GM19463 (cell line): ENCODE data around the gene ELOVL7.
"Not testable (repeated sequence)": the region's sequence is repeated elsewhere in the genome, so short reads cannot be mapped to it uniquely, and the experiment has no call there.

ENCODE experiments used
- ATAC-seq: cut with Tn5 transposase; IDR thresholded peaks from one replicate; pipeline ENCODE4 v1.9.1; 2021; ENCODE audit warnings: mild to moderate bottlenecking, moderate library complexity; ENCODE audit not compliant: unreplicated experiment

Gene ELOVL7

GRCh38 chr5:60797482-60798153 lies 46.5 kb downstream of the ELOVL7 start:
- no peak for ATAC-seq

DNA sequence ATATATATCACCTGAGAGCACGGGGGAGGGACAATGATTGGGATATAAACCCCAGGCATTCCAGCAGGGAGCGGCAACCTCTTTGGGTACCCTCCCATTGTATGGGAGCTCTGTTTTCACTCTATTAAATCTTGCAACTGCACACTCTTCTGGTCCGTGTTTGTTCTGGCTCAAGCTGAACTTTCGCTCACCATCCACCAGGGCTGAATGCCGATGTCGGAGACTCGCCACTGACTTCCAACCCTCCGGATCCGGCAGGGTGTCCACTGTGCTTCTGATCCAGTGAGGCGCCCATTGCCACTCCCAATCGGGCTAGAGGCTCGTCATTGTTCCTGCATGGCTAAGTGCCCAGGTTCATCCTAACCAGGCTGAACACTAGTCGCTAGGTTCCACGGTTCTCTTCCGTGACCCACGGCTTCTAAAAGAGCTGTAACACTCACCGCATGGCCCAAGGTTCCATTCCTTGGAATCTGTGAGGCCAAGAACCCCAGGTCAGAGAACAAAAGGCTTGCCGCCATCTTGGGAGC lies 48.6 kb downstream of the ELOVL7 start:
- ATAC-seq: not testable (repeated sequence)

GRCh38 chr5:60794691-60795090 lies 49.4 kb downstream of the ELOVL7 start:
- ATAC-seq: no peak

- ATAC-seq: no peak
Observed at GRCh38 chr5:60792438-60792837, 51.6 kb downstream of the ELOVL7 start.

DNA sequence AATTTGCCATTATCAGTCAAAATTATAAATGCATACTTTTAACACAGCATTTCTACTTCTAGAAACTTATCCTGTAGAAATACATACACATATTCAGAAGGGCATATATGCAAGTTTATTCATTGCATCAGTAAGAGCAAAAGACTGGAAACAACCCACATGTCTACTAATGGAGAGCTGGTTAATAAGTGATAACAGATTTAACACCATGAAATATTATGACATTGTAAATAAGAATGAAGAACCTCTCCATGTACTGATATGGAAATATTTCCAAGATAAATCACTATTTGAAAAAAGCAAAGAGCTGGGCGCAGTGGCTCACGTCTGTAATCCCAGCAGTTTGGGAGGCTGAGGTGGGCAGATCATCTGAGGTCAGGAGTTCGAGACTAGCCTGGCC lies 54.5 kb downstream of the ELOVL7 start:
- ATAC-seq: no peak

DNA sequence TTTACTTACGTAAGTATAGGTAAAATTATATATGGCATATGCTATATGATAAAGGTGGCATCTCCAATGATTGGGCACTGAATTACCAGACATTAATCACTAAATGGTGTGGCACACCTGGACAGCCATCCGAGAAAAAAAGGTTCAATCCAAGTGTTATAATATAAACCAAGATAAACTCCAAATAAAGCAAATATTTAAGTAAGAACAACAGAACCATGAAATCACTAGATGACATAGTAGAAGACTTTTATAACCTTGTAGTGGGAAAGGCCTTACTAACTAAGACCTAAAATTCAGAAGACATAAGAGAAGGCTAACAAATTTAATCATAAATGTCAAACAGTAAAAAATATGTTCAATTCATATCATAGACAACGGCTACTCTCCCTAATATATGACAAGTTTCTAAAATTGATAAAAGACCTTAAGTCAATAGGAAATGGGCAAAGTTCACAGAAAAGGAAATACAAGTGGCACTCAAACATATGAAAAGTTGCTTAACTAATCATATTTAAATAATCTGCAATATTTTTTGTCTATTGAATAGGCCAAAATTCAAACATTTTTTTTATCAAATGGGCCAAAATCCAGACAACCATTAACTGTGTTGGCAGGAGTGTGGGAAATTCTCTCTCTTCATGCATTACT lies 55.1 kb downstream of the ELOVL7 start:
- no peak for ATAC-seq

GRCh38 chr5:60779466-60779865 lies 64.6 kb downstream of the ELOVL7 start:
- ATAC-seq: no peak

- ATAC-seq: no peak
Observed at GRCh38 chr5:60776343-60776742, 67.7 kb downstream of the ELOVL7 start.

DNA sequence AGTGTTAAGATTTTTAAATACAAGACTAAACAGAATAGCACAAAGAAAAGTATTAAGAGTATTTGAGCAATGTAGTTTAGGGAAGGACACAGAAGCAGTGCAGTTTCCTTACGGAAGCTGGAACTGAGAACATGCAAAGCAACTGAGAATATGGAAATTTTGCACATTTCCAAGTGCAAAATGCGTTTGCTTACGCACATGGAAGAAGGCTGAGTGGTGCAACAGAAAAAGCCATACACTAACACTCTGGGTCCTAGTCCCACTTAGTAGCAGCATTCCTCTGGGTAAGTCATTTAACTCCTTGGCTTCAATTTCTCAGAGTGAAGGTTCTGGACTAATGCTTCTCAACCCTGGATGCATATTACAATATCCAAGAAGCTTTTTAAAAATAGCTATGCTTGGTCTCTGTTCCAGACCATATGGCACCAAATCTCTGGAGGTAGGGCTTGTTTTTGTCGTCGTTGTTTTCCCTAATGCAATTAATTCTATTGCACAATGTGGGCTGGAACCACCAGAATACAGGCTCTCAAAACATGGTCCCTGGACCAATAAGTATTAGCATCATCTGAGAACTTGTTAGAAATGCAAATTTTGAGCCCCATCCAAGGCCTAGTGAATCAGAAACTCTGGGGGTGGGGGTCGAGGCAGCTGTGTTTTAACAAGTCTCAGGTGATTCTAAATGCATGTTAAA lies 78.9 kb downstream of the ELOVL7 start:
- ATAC-seq: no peak

DNA sequence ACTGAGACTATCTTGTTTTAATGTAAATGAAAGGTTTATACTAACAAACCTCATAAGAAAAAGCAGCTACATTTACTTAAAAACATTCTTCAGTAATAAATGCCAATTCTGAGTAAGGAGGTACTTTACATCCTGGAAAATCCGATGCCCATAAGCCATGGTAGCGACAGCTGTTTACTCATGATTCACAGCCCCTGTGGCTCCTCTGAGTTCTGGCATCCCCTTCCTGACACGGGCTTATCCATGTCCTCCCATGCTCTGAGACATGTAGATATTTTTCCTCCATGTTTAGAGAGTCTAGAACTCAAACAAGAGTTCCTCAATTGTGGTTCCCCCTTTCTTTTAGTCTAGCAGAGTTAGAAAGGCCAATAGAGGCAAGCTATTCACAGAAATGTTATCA lies 81.0 kb downstream of the ELOVL7 start:
- ATAC-seq: no peak

GRCh38 chr5:60754495-60754894 lies 89.6 kb downstream of the ELOVL7 start:
- ATAC-seq: no peak

DNA sequence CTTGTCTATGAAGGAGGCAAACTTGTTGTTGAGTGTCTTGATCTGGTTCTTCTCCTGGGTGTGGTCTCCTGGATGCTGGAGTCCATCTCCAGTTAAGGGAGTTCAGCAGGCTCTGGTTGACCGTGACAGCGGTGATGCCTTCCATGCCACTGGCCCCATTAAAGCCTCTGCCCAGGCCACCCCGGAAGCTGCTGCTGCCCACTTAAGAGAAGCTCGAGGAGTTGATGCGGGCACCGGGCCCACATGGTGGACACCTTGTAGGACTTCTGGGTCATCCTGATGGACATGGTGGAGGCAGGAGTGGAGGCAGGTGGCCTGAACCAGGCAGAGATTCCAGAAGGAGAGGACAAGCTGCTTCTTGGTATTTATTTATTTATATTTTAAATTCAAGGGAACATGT lies 99.4 kb downstream of the ELOVL7 start:
- ATAC-seq: no peak

- ATAC-seq: no peak
Observed at GRCh38 chr5:60743511-60744314, 100.4 kb downstream of the ELOVL7 start.

GRCh38 chr5:60740322-60740721 lies 103.7 kb downstream of the ELOVL7 start:
- ATAC-seq: no peak

GRCh38 chr5:60738933-60739332 lies 105.1 kb downstream of the ELOVL7 start:
- no peak for ATAC-seq

DNA sequence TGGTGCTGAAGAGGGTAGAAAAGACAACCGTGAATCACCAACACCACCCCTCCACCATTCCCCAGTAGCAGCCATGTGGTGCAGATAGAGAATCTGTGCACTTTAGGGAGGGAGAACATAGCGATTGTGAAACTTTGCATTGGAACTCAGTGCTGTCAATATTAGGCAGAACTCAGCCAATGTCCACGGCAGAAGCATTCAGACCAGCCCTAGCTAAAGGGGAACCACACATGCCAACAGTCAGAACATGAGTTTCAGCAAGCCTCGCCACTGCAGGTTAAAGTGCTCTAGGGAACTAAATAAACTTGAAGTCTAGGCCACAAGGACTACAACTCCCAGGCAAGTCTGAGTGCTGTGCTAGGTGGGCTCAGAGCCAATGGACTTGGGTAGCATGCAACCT lies 105.6 kb downstream of the ELOVL7 start:
- no peak for ATAC-seq

DNA sequence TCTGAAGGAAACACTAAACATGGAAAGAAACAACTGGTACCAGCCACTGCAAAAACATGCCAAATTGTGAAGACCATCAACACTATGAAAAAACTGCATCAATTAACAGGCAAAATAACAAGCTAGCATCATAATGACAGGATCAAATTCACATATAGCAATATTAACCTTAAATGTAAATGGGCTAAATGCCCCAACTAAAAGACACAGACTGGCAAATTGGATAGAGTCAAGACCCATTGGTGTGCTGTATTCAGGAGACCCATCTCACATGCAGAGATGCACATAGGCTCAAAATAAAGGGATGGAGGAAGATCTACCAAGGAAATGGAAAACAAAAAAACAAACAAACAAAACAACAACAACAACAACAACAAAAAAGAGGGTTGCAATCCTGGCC lies 113.2 kb downstream of the ELOVL7 start:
- not testable (repeated sequence) for ATAC-seq

DNA sequence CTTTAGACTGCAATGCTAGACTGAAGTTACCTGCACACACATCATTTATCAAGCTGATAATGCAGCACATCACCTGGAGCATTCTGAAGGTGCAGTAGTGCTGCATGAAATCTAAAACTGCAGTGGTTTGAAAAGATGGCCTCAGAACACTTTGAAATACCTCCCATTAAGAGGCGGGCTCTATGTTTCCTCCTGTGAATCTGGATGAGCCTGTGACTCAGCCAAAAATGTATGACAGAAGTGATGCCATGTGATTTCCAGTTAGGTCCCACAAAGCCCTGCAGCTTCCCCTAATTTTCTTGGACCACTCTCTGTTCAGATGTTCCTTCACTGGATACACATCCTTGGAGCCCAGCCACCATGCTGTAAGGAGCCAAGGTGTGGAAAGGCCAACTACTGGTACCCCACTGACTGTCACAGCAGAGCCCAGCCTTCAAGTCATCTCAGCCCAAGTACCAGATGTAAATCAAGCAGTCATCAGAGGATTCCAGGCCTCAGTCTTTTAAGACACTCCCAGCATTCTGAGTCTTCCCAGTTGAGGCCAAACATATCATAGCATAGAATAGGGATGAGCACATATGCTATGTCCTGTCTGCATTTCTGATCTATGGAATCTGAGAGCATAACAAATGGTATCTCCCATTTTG lies 116.9 kb downstream of the ELOVL7 start:
- no peak for ATAC-seq

DNA sequence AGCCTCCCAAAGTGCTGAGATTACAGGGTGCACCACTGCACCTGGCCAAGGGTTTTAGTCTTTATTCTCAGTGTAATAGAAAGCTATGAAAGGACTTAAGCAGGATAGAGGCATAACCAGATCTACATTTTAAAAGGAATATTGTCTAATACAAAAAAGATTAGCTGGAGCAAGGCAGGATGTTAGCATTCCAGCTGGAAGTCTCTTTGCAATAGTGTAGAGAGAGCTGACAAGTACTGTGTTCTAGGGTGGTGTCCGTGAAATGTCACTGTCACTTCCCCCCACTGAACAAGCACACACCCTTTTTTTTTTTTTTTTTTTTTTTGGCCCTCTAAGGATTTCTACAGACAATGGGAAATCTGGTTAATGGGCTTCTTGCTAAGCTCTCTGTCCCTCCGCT lies 119.9 kb downstream of the ELOVL7 start:
- no peak for ATAC-seq

DNA sequence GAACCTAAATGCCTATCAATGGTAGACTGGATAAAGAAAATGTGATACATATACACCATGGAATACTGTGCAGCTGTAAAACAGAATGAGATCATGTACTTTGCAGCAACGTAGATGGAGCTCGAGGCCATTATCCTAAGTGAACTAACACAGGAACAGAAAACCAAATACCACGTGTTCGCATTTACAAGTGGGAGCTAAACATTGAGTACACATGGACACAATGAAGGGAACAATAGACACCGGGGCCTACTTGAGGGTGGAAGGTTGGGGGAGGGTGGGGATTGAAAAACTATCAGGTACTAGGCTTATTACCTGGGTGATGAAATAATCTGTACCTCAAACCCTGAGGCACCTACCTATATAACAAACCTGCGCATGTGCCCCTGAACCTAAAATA lies 121.7 kb downstream of the ELOVL7 start:
- ATAC-seq: no peak

DNA sequence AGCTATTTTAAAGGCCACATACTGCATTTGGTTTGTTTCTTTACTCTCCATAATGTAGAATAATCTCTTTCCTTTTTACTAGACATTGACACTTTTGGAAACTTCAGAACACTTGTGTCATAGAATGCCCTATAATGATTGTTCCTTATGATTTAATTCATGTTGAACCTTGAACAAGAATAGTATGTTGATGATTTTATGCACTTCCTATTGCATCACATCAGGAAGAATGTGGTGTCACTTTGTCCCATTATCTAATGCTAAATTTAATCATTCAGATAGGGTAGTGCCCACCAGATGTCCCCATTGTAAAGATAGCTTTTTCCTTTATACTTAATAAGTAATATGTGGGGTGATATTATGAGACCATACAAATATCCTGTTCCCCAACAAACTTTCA lies 124.7 kb downstream of the ELOVL7 start:
- no peak for ATAC-seq
